ENCODE data around the gene CYP2A6.
"Not testable (repeated sequence)": the region's sequence is repeated elsewhere in the genome, so short reads cannot be mapped to it uniquely, and the experiment has no call there.

CYP2A6 gene

DNA sequence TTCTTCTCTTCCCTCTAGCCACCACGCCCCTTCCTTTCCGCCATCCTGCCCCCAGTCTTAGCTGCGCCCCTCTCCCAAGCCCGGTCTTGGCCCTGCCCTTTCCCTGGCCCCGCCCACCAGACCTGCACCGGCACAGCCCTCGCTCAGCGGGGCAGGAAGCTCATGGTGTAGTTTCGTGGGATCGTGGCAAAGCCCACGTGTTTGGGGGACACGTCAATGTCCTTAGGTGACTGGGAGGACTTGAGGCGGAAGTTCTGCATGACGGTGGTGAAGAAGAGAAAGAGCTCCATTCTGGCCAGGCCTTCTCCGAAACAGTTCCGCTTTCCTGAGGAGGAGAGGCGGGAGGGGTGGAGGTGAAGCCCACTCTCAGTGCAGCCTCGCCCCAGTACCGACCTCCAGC is 6.6 kb downstream of the CYP2A6 start:
- DNase-seq (ENCODE audit: low spot score), result not testable (repeated sequence)

DNA sequence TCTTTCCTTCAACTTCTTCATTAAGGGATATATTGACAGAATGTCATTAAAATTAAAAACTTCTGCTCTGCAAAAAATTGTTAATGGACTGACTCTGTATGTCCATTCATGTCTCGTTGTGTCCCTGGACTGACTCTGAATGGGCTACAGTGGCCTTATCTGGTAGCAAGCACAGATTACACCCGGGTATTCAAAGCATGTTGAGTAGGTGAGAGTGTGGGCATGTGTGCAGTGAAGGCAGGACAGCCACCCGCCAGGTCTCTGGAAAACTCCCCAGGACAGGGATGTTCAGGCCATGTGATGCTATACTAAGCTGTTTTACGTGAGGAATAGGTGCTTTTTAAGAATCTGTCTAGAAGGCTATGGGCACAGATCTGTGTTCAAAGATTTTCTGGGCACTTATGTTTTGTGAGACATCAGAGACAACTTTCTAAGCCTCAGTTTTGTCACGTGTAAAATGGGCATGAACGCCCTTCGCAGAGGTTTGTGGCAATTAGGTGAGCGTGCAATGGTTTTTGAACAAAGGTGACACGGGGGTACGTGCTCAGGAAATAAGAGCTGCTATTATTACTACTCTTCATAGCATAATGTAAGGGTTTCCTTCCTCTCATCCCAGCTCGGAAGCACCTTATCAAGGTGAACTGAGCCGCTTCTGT is 7.1 kb downstream of the CYP2A6 start:
- not testable (repeated sequence) for DNase-seq (ENCODE audit: low spot score)

DNA sequence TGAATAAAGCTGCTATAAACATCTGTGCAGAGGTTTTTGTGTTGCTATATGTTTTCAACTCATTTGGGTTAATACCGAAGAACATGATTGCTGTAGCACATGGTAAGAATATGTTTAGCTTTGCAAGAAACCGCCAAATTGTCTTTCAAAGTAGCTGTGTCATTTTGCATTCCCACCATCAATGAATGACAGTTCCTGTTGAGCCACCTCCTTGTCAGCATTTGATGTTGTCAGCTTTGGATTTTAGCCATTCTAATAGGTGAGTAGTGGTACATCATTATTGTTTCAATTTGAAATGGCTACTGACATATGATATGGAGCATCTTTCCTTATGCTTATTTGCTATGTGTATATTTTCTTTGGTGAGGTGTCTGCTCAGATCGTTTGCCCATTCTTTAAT is 8.2 kb downstream of the CYP2A6 start:
- not testable (repeated sequence) for DNase-seq (ENCODE audit: low spot score)

DNA sequence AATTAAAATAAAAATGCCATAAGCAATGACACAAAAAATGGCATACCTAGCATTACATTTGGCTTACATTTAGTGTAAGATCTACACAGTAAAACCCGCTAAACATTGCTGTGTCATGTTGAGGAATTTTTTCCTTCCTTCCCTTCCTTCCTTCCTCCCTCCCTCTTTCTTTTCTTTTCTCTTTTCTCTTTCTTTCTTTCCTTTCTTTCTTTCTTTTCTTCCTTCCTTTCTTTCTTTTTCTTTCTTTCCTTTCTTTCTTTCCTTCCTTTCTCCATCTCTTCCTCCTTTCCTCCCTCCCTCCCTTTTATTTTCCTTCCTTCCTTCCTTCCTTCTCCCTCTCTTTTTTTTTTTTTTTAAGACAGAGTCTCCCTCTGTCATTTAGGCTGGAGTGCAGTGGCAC is 11.8 kb downstream of the CYP2A6 start:
- DNase-seq (ENCODE audit: low spot score), result not testable (repeated sequence)

DNA sequence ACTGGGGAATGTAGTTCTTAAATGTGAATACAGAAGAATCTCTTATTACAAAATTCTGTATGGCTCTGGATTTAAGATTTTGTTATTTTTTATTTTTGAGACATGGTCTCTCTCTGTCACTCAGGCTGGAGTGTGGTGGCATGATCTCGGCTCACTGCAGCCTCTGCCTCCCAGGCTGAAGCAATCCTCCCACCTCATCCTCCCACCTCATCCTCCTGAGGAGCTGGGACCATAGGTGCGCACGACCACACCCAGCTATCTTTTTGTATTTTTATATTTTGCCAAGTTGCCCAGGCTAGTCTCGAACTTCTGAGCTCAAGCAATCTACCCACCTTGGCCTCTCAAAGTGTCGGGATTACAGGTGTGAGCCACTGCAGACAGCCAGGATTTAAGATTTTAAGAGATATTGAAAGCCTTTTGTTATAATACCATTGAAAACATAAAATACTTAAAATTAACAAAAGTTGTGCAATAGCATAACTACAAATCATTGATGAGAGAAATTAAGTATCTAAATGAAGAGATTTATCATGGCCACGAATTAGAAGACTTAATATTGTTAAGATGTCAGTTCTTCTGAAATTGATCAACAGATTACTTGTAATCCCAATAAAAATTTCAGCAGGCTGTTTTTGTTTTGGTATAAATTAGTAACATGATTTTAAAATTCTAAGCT is 13.4 kb downstream of the CYP2A6 start:
- DNase-seq (ENCODE audit: low spot score), result no peak

DNA sequence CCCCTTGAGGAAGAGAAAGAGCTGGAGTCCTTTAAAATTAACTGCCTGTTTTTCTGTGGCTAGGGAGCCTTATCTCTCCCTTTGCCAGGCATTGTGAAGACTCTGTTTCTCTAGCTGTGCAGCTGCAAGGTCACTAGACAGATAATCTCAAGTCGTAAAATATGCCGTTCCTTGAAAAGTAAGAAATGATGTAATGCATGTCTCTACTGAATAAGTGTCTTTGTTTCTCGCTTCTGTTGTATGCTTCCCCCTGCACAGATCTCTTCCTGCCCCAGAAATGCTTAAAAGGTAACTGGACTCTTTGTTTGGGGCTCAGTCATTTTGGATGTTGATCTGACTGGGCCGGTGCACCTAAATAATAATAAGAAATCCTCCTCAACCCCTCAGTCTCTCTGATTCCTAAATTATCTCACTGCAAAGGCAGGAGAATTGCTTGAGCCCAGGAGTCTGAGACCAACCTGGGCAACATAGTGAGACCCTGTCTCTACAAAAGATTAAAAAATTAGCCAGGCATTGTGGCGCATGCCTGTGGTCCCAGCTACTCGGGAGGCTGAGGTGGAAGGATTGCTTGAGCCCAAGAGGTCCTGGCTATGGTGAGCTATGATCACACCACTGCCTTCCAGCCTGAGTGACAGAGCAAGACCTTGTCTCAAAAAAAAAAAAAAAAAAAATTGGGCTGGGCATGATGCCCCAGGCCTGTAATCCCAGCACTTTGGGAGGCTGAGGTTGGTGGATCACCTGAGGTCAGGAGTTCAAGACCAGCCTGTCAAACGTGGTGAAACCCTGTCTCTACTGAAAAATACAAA is 16.3 kb downstream of the CYP2A6 start:
- not testable (repeated sequence) for DNase-seq (ENCODE audit: low spot score)

DNA sequence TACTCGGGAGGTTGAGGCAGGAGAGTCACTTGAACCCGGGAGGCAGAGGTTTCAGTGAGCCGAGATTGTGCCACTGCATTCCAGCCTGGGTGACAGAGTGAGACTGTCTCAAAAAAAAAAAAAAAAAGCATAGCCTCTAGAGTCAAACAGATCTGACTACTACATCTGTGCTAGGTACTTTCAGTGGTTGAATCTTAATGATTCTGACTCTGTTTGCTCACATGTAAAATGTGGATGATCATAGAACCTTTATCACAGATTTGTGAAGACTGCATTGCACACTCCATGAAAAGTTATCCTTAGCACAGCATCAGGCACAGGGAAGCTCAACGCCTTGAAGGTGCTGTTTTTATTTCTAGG is 17.8 kb downstream of the CYP2A6 start:
- not testable (repeated sequence) for DNase-seq (ENCODE audit: low spot score)

DNA sequence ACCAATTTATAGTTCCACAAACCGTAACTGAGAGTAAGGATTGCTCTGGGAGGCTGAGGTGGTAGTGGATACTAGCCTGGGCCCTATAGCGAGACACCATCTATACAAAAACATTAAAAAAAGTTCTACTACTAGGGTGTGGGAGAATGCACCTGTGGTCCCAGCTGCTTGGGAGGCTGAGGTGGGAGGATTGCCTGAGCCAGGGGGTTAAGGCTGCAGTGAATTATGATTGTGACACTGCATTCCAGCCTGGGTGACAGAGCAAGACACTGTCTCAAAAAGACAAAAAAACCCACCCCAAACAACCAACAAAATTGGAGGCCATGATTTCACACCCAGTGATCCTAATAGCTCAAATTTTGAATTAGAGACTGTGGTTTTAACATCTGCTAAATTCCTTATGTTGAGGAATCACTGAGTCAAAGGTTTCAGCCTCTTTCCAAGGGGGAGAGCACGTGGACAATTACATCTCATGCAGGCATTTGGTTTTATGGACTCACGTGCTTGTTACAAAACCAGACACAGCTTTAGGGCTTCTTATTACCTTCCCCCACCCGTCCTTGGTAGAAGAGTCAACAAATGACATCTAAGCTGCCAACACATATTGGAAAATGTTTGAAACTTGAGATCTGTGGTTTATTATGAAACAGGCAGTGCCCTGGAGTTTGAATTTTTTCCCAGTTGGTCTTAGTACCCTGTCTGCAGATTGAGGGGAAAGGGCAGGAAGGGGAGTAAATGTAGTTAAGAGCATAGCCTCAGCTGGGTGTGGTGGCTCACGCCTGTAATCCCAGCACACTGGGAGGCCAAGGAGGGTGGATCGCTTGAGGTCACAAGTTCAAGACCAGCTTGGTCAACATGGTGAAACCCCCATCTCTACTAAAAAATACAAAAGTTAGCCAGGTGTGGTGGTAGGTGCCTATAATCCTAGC is 18.5 kb downstream of the CYP2A6 start:
- DNase-seq (ENCODE audit: low spot score), result no peak

DNA sequence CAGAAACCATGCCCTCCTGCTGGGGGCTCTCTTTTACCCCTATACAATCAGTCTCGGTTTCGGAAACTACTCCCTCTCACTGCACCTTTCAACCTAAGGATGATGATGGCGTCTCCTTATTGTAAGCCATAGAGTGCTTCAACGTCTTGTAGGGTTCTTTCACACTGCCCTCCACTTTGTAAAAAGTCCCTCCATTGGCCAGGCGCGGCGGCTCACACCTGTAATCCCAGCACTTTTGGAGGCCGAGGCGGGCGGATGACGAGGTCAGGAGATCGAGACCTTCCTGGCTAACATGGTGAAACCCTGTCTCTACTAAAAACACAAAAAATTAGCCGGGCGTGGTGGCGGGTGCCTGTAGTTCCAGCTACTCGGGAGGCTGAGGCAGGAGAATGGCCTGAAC is 19.5 kb downstream of the CYP2A6 start:
- DNase-seq (ENCODE audit: low spot score), result not testable (repeated sequence)

DNA sequence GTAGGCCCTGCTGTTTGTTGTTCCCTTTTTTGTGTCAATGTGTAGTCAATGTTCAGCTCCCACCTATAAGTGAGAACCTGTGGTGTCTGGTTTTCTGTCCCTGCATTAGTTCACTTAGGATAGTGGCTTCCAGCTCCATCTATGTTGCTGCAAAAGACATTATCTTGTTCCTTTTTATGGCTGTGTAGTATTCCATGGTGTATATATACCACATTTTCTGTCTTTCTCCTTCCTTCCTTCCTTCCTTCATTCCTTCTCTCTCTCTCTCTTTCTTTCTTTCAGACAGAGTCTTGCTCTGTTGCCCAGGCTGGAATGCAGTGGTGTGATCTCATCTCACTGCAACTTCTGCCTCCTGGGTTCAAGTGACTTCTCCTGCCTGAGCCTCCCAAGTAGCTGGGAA is 21.0 kb downstream of the CYP2A6 start:
- no peak for DNase-seq (ENCODE audit: low spot score)

DNA sequence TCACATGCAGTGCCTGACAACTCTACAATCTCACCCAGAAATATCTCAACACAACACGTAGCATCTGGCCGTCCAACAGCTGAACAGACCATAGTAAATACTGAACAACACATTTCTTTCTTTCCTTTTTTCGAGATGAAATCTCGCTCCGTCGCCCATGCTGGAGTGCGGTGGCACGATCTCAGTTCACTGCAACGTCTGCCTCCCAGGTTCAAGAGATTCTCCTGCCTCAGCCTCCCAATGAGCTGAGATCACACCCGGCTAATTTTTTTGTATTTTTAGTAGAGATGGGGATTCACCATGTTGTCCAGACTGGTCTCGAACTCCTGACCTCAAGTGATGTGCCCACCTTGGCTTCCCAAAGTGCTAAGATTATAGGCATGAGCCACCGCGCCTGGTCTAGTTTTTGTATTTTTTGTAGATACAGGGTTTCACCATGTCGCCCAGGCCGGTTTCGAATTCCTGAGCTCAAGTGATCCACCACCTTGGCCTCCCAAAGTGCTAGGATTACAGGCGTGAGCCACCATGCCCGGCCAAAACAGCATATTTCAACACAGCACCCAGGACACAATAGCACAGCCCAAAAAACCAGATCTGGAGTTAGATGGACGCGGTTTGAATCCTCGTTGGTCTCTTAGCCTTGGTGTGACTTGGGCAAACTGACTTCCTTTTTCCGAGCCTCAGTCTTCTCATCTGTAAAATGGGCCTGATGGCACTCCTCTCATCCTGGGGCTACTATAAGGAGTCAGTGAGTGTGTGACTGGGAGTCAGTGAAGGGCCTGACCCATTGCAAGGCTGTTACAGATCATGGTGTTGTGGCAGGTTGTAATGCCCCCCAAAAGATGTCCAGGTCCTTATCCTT is 22.6 kb downstream of the CYP2A6 start:
- DNase-seq (ENCODE audit: low spot score), result no peak

DNA sequence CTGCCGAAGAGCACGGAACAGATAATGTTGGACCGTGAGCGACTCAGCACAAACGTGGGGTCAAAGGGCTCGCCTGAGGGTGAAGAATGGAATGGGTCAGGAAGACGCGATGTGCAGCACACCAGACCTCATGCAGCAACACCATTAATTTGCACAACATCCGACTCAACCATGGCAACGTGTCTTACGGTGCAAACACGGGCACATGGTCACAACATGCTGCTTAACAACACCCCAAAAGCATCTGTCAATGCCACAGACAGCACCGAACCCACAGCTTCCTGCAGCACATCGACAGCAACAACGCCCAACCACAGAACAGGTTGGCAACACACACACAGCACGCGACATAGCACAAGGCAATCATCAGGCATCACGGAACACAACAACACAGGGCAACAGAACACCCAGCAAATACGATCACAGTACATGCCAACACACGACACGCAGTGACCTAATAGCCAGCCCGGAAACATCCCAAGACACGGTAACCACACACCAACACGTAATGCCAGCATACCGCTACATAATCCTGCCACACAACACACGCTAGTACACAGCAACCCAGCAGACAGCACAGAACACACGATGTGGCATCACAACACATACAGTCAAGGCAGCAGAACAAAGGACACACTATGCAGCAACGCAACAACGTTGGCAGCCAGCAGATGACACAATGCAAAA is 23.4 kb downstream of the CYP2A6 start:
- DNase-seq (ENCODE audit: low spot score), result peak; percentile 48

DNA sequence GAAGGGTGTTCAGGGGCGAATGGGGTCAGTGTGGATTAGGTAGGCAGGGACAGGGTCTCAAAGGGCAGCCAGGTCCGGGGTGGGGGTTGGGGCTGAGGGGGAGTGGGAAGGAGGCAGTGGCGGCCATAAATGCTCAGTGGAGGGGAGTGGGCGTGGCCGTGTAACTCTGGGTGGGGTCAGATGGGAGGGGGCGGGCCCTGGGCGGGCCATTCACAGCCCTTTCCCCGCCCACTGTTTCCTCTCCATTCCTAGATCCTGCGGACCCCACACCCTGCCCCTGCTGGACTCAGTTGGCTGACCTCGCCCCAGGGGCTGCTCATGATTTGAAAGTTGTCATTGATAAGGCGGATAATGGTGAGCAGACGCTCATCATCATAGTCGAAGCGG is 23.9 kb downstream of the CYP2A6 start:
- DNase-seq (ENCODE audit: low spot score), result not testable (repeated sequence)

DNA sequence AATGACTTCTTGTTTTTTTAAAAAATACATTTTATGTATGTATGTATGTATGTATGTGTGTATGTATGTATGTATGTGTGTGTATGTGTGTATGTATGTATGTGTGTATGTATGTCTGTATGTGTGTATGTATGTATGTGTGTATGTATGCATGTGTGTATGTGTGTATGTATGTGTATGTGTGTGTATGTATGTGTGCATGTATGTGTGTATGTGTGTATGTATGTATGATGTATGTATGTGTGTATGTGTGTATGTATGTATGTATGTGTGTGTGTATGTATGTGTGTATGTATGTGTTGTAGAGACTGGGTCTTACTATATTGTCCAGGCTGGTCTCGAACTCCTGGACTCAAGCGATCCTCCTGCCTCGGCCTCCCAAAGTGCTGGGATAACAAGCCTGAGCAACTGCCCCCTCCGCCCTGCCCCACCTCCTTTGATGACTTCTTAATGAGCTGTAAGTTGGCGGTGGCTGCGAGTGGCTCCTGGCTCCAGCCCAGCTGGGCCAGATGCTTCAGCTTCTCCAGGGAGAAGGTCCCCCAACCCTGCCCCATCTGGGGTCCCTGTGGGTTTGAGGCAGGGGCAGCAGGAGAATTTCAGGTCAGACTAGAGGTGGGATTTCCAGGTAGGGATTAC is 24.7 kb downstream of the CYP2A6 start:
- not testable (repeated sequence) for DNase-seq (ENCODE audit: low spot score)

DNA sequence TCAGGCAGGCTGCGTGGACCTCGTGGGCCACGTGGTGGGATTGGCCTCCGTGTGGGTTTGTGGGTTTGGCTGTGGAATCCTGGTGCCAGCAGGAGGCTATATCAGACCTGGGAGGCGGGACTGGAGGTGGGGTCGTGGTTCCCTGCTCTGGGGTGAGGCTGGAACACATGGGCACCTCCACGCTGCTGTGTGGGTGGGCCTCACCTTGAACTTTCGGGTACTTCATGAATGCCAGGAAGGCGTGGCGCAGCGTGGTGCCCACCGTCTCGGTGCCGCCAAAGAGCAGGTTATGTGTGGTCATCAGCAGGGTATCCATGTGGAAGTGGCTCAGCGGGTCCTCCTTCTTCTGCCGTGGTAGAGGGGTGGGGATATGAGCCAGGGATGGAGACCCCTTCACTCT is 25.3 kb downstream of the CYP2A6 start:
- not testable (repeated sequence) for DNase-seq (ENCODE audit: low spot score)

DNA sequence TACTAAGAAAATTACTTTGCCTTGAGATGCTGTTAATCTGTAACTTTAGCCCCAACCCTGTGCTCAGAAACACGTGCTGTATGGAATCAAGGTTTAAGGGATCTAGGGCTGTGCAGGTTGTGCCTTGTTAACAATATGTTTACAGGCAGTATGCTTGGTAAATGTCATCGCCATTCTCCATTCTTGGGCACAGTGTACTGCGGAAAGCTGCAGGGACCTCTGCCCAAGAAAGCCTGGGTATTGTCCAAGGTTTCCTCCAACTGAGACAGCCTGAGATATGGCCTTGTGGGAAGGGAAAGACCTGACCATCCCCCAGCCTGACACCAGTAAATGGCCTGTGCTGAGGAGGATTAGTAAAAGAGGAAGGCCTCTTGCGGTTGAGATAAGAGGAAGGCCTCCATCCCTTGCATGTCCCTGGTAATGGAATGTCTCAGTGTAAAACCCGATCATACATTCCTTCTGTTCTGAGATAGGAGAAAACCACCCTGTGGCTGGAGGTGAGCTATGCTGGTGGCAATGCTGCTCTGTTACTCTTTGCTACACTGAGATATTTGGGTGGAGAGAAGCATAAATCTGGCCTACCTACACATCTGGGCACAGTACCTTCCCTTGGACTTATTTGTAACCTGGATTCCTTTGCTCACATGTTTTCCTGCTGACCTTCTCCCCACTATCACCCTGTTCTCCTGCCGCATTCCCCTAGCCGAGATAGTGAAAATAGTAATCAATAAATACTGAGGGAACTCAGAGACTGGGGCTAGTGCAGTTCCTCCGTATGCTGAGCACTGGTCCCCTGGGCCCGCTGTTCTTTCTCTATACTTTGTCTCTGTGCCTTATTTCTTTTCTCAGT is 27.3 kb downstream of the CYP2A6 start:
- peak; percentile 57 for DNase-seq (ENCODE audit: low spot score)

DNA sequence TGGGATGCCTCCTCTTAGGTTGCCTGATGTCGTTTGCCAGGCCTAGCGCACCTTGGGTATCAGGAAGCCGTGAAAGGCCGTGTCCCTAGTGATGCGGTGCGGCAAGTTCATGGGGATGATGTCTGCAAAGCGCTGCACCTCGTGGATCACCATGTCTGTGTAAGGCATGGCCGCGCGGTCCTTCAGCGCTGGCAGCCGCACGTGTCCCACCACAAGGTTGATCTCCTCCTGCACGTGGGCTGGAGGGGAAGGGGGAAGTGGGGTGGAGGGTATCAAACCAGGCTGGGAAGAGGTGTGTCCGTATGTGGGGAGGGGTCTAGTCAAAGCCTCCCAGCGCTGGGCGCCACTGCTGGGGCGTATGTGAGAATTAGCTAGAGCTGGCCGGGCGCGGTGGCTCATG is 28.1 kb downstream of the CYP2A6 start:
- DNase-seq (ENCODE audit: low spot score), result no peak

DNA sequence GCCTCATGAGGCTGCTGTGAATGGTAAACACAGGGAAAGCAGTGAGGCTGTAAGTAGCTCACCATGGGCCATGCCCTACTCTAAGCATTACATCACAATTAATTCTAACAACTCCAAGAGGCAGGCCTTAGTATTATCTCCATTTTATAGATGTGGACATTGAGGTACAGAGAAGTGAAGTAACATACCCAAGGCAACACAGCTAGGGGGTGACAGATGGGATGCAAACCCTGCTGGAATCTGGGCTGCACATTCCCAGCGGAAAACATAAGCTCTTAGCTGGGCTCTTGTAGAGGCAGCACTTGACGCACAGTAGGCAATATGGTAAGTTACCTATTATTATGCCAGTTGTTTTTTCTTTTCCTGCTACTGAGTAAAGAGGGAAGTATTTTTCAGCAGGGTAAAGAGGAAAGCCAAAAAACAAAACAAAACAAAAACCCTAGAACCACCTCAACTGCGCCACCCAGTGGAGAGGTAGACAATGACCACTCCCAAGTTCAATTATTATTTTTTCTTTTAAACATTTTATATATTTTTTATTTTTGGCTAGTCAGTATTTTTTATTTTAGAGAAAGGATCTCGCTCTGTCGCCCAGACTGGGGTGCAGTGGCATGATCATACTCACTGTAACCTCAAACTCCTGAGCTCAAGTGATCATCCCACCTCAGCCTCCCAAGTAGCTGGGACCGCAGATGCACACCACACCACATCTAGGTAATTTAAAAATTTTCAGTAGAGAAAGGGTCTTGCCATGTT is 30.6 kb downstream of the CYP2A6 start:
- DNase-seq (ENCODE audit: low spot score), result peak; percentile 53

All from Ammon's horn (tissue), 1 donor.